HG03520 (cell line): ENCODE results near the gene GLIS2.
"Not testable (repeated sequence)": the region's sequence is repeated elsewhere in the genome, so short reads cannot be mapped to it uniquely, and the experiment has no call there.

Experiments
- ATAC-seq: cut with Tn5 transposase; IDR thresholded peaks from one replicate; pipeline ENCODE4 v1.9.1; 2021; ENCODE audit warnings: mild to moderate bottlenecking, moderate library complexity; ENCODE audit not compliant: unreplicated experiment

The GLIS2 gene

GRCh38 chr16:4333714-4334113, 17.8 kb downstream of the GLIS2 start:
- not testable (repeated sequence) for ATAC-seq

GRCh38 chr16:4334724-4335495, 19.0 kb downstream of the GLIS2 start:
- ATAC-seq, result no peak

DNA sequence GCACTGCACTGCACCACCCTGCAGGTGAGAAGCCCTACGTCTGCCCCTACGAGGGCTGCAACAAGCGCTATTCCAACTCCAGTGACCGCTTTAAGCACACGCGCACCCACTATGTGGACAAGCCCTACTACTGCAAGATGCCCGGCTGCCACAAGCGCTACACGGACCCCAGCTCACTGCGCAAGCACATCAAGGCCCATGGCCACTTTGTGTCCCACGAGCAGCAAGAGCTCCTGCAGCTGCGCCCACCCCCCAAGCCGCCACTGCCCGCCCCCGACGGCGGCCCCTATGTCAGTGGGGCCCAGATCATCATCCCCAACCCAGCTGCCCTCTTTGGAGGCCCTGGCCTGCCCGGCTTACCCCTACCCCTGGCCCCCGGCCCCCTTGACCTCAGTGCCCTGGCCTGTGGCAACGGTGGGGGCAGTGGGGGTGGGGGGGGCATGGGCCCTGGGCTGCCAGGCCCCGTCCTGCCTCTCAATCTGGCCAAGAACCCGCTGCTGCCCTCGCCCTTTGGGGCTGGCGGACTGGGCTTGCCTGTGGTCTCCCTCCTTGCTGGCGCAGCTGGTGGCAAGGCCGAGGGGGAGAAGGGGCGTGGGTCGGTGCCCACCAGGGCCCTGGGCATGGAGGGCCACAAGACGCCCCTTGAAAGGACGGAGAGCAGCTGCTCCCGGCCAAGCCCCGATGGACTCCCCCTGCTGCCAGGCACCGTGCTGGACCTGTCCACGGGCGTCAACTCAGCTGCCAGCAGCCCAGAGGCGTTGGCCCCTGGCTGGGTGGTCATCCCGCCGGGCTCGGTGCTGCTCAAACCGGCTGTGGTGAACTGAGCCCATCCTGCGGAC, 21.1 kb downstream of the GLIS2 start:
- no peak for ATAC-seq

- ATAC-seq, result no peak
Measured at GRCh38 chr16:4337540-4338088, 21.7 kb downstream of the GLIS2 start.

GRCh38 chr16:4338125-4338582, 22.3 kb downstream of the GLIS2 start:
- no peak for ATAC-seq

DNA sequence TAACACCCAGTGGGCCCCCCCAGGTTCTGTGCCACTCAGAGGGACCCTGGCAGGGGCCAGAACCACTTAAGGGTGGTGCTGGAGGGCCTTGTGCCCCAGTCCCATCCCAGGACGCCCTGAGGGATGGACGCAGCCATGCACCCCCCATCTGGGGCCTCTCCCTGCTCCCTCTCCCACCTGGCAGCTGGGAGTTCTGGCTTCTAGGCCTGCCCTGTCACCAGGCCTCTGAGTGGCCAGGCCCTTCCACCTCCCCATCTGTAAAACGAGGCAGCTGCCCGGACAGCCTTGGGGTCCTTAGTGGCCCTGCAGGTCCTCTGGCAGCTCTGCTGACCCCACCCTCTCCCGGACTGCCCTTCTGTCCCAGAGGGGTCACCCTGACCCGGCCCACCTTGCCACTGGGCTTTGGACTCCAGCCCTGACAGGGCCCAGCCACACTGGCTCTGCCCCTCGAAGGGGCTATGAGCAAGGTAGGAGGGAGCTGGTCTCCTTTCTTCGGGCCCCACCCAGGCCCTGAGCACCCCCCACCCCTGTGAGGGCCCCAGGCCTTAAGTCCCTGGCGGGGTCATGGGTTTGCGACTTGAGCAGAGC, 22.9 kb downstream of the GLIS2 start:
- no peak for ATAC-seq

DNA sequence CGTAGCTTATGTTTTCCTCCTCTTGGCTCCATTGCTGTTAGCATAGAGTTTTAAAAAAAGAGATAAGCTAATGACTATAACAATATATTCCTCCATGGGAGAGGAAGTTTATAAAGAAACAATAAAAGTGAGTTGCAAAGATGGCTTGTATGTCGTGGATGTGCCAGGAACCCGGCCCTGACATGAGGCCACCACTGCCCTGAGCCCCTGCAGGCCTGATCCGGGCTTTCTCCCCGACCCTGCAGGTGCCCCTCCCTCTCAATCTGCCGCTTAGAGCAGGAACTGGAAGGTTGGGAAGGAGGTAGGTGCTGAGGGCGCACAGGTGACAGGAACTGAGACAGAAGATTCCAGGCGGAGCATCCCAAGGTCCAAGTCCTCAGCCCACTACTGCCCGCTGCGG, 23.6 kb downstream of the GLIS2 start:
- ATAC-seq, result no peak

DNA sequence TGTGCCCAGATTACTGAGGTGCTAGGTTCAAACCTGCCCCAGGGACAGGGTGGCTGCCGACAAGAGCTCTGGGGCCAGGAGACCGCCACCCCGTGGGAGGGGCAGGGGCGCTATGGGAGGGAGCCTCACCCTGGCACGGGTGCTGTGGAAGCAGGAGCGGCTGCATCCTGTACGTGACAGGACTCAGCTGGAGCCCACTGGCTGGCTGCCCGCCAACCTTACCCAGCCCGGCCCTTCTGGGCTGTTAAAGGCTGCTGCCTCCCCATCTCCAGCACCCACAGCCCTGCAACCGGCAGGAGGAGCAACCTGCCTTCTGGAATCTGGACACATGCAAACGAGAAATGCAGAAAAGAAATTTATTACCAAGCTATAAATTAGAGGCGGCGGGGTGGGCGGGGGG, 24.0 kb downstream of the GLIS2 start:
- no peak for ATAC-seq

DNA sequence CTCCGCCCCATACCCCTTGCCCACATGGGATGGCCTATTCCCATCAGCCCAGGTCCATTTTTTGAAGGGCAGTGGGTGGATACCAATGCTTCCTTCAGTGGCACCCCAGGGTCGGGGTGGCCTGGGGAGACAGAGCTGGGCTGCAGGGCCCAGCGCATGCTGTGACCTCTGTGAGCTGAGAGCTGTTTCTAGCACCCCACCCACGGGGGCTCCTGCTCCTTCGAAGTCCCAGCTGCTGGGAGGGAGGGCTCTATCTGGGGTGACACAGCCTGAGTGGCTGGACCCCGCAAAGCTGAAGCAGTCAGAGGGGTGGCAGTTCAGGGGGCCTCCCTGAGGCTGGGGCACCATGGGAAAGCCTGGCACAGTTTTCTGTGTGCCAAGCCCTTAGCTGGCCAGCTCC, 24.6 kb downstream of the GLIS2 start:
- ATAC-seq, result no peak

- no peak for ATAC-seq
Measured at GRCh38 chr16:4341250-4341649, 25.4 kb downstream of the GLIS2 start.

DNA sequence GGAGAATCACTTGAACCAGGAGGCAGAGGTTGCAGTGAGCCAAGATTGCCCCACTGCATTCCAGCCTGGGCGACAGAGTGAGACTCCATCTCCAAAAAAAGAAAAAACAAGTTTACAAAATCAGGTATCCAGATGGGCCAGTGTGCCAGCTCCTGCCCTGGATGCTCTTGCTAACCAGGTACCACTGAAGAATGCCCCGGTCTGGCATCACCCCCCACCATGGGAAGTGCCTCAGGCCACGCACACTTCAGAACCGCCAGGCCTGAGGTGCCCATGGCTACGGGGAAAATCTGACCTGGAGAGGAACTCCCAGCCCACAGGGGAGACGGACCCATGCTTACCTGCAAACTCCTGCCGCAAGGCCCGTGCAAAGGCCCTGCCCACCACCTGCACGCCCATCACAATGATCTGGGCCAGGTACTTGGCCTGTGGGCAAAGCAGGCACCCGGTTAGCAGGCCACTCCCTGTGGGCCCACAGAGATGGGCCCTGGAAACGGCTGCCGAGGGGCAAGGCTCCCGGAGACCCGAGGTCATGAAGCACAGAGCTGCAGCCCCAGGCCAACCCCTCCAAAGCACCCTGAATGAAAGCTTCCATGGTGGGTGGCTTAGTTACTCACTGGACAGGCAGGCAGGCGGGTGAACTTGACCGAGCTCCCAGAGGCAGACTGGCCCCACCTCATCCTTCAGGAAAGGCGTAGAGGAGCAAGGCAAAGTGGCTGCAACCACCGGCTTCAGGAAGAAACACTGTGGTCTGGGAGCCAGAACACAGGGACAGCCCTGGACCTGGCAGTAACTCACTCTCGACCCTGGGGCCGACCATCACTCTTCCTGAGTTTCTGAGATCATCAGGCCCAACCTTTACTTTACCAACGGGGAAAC, 27.2 kb downstream of the GLIS2 start:
- ATAC-seq, result no peak

DNA sequence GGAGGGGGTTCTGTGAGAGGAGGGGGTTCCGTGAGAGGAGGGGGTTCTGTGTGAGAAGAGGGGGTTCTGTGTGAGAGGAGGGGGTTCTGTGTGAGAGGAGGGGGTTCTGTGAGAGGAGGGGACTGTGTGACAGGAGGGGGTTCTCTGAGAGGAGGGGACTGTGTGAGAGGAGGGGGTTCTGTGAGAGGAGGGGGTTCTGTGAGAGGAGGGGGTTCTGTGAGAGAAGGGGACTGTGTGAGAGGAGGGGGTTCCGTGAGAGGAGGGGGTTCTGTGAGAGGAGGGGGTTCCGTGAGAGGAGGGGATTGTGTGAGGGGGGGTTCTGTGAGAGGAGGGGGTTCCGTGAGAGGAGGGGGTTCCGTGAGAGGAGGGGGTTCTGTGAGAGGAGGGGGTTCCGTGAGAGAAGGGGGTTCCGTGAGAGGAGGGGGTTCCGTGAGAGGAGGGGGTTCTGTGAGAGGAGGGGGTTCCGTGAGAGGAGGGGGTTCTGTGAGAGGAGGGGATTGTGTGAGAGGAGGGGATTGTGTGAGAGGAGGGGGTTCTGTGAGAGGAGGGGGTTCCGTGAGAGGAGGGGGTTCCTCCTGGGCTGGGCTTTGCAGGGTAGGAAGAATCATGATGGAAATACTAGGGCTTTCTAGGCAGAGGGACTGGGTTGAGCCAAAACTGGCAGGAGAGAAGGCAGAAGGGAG, 28.6 kb downstream of the GLIS2 start:
- not testable (repeated sequence) for ATAC-seq

DNA sequence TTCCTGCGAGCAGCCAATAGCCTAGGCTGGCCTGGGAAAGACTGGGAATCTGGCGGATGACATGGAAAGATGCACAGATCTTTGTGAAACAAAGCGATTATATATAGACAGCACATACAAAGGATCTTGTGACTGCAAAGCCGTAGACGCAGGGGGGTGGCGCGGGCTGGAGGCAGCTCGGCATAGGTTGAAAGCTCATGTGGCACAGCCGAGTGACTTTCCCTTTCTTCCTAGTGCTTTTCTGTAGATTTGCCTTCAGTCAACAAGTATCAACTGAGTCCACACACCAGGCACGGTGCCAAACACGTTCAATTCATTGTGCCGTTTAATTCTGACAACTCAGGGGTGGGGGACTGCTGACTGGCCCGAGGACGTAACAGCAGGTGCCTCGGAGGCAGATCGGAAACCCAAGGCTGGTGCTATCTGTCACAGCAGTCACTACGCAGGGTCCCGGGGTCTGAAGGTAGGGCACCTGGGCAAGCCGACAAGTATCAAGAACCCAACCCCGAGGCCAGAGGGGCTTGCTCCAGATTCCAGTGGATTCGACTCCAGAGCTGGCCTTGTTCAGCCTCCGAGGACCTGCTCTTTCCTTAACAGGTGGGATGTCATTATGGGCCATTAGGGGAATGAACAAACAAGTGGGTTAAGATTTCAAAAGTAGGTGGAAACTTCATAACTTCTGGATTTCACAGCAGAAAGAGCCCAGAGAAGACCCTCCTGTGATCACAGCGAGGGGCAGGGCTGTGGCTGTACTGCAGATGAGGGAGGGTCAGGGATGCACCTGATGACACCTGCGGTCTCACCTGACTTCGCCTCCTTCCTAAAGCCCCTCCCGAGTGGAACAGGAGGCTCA, 29.3 kb downstream of the GLIS2 start:
- ATAC-seq, result no peak

DNA sequence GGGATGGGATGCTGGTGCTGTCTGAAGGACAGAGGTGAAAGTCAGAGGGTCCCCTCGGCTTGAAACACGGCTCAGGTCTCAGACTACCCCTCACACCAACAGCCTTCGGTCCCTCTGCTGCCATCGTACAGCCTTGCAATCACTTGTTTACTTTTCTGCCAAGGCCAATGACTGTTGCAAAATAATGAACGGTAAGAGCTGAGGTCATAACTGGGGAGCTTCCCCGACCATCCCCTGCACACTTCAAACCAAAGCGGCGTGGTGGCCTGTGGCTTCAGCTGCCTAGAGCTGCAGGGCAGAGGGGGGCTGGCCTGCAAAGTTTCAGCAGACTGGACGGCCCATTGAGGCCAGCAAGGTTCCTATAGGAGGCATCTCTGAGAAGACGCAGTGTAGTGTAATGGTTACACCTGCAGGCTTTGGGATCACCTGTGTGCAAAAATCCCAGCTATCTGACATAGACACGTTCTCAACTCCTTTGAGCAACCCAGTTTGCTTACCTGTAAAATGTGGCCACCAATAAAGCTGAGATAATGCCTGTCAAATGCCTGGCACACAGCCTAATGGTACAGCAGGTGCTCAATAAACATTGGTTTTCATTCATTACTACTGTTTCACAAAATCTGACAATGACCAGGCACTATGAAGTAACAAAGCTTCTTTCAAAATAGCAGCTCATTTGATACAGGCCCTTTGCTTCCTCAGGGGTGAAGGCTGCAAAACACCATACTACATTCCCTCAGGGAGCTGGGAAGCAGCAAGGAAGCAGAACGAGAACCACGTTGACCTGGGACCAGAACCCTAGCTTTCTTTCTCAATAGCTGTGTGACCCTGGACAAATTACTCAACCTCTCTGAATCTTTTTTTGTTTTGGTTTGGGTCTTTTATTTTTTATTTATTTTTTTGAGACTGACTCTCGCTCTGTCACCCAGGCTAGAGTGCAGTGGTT, 30.2 kb downstream of the GLIS2 start:
- no peak for ATAC-seq

DNA sequence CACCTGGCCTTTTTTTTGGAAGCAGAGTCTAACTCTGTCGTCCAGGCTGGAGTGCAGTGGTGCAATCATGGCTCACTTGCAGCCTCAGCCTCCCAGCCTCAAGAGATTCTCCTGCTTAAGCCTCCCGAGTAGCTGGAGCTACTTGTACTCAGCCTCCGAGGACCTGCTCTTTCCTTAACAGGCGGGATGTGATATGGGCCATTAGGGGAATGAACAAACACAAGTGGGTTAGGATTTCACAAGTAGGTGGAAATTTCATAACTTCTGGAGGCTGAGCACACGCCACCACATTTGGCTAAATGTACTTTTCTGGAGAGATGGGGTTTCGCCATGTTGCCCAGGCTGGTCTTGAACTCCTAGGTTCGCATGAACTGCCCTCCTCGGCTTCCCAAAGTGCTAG, 31.1 kb downstream of the GLIS2 start:
- no peak for ATAC-seq

DNA sequence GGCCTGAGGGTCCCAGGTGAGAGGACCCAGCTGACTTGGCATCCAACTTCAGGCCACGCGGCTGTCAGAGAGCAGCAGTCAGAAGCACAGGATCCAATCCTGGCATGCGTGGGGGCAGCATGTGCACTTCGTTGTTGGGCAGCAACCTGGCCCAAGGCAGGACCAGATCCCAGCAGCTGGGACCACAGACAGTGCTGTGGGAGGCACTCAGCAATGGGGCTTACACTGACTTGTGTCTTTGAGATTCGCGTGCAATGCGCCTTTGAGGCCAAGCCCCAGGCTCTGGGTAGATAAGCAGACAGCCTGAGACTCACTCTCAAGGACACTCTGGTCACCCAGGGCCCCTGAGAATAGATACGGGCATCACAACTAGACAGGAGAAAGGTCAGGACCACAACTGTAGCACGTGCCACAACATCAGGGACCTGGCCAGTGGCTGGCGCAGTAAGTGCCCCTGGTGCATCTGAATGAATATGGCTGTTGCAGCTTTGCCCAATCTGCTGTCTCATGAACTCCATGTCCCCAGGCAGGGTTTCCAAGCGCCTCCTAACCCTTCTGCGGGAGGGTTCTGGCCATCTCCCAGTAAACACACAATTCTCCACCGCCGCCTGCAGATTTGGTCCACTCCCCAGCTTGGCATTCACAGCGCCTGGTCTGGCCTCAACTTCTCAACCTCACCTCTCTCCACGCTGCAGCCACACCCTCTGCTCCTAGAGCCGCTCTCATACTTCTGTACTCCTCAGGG, 32.1 kb downstream of the GLIS2 start:
- no peak for ATAC-seq

DNA sequence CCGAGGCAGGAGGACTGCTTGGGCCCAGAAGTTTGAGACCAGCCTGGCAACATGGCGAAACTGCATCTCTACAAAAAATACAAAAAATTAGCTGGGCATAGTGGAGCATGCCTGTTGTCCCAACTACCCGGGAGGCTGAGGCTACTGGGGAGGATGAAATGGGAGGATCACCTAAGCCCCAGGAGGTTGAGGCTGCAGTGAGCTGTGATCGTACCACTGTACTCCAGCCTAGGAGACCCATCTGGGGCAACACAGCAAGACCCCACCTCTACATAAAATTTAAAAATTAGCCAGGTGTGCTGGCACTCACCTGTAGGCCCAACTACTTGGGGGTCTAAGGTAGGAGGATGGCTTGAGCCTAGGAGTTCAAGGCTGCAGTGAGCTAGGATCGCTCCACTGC, 33.5 kb downstream of the GLIS2 start:
- ATAC-seq, result no peak
